GM12878 (cell line): Measurements from ENCODE around the gene TRPM1. TPM values are rescaled to one million over a fixed set of nuclear protein-coding genes. Genes with fewer than 3 reads are reported as not detected.

Experiments used
- ATAC-seq: fragments of 200-7000 bp; cut with Tn5 transposase; 3 replicates; pipeline ENCODE4 v1.9.1; 2020; ENCODE audit warnings: mild to moderate bottlenecking, moderate library complexity
- BruUV-seq: library from RNA; stranded (reverse); fragments of 400-500 nt; replicated peaks from 2 replicates; lab custom pipeline; 2021; lab: Mats Ljungman, UMichigan
- CTCF ChIA-PET: fragments of 300-600 bp; sonication (Branson Sonifier 250); formaldehyde crosslinking; extraction: SDS; loops from one replicate; lab custom pipeline; 2021; ENCODE audit warnings: inconsistent platforms; lab: Yijun Ruan, JAX
- POLR2A ChIA-PET: fragments of 350-600 bp; formaldehyde crosslinking; extraction: SDS; loops from one replicate; lab custom pipeline; 2021; ENCODE audit warnings: inconsistent platforms; lab: Charles Lee
- RAD21 ChIA-PET: fragments of 300-600 bp; sonication (Branson Sonifier 250); formaldehyde crosslinking; loops from one replicate; lab custom pipeline; 2023; ENCODE audit warnings: antibody characterized with exemption; ENCODE audit not compliant: unreplicated experiment; lab: Charles Lee
- SMC1A ChIA-PET: fragments of 300-600 bp; sonication (Branson Sonifier 250); formaldehyde crosslinking; loops from one replicate; lab custom pipeline; 2023; ENCODE audit not compliant: unreplicated experiment, uncharacterized antibody; lab: Charles Lee
- DNase-seq: peaks from one replicate; pipeline ENCODE4 v3.0.0-alpha.2; 2011; ENCODE audit warnings: low read depth, low spot score
- FAIRE-seq: peaks from 3 replicates; lab custom pipeline; 2011; peaks lifted over from hg19 to GRCh38; lab: Jason Lieb, UNC
- H2AFZ ChIP-seq: 2 replicates; pipeline ENCODE4 v1.6.0; 2011; ENCODE audit warnings: low read depth, low read length, control low read depth; ENCODE audit not compliant: control insufficient read depth
- H3K27ac ChIP-seq: 2 replicates; pipeline ENCODE4 v1.5.1; 2011; ENCODE audit warnings: control low read depth; ENCODE audit not compliant: control insufficient read depth, insufficient read depth
- H3K27me3 ChIP-seq, 2 experiments: replicated peaks in 1 of 2; 2 replicates each; pipeline versions ENCODE4 v1.6.0 to v1.6.1; 2011; ENCODE audit warnings: low read length in 1 of 2; ENCODE audit not compliant: control insufficient read depth in 2 of 2, insufficient read depth in 2 of 2
- H3K36me3 ChIP-seq, 2 experiments: 2 replicates each; pipeline ENCODE4 v1.5.1; 2011; ENCODE audit warnings: low read length in 1 of 2; ENCODE audit not compliant: control insufficient read depth in 2 of 2, insufficient read depth in 2 of 2
- H3K4me1 ChIP-seq: 2 replicates; pipeline ENCODE4 v1.6.1; 2011; ENCODE audit warnings: mild to moderate bottlenecking, low read length, moderate library complexity, mixed read lengths; ENCODE audit not compliant: control insufficient read depth, insufficient read depth
- H3K4me2 ChIP-seq: 2 replicates; pipeline ENCODE4 v1.6.0; 2011; ENCODE audit warnings: control low read depth; ENCODE audit not compliant: control insufficient read depth, insufficient read depth
- H3K4me3 ChIP-seq: fragments of 200-600 bp; sonication (generic); 2 replicates; pipeline ENCODE4 v1.5.1; 2016
- H3K79me2 ChIP-seq: 2 replicates; pipeline ENCODE4 v1.6.0; 2011; ENCODE audit warnings: low read length; ENCODE audit not compliant: control insufficient read depth, insufficient read depth
- H3K9ac ChIP-seq: 2 replicates; pipeline ENCODE4 v1.8.0; 2011; ENCODE audit warnings: low read length, control low read depth, mixed read lengths; ENCODE audit not compliant: control insufficient read depth, insufficient read depth
- H3K9me3 ChIP-seq: replicated peaks from 3 replicates; pipeline ENCODE4 v1.5.1; 2011; ENCODE audit warnings: mild to moderate bottlenecking, low read length; ENCODE audit not compliant: control insufficient read depth, insufficient read depth
- H4K20me1 ChIP-seq: 2 replicates; pipeline ENCODE4 v1.6.0; 2011; ENCODE audit not compliant: control insufficient read depth, insufficient read depth
- BMI1 ChIP-seq: fragments of 450-650 bp; IDR thresholded peaks from 2 replicates; pipeline ENCODE4 v1.6.1; 2016; ENCODE audit warnings: mild to moderate bottlenecking, moderate library complexity, borderline replicate concordance
- CEBPB ChIP-seq, 2 experiments: fragments of 150-350 bp in 1 of 2; IDR thresholded peaks; 2 replicates each; pipeline ENCODE4 v1.6.1; 2012 to 2014; ENCODE audit warnings: low read depth in 2 of 2, low read length in 2 of 2, borderline replicate concordance in 1 of 2, inconsistent platforms in 1 of 2
- CEBPZ ChIP-seq: fragments of 150-350 bp; IDR thresholded peaks from 2 replicates; pipeline ENCODE4 v1.6.1; 2016; ENCODE audit warnings: low read depth, low read length
- CHD2 ChIP-seq: IDR thresholded peaks from 2 replicates; pipeline ENCODE4 v1.6.1; 2011; ENCODE audit warnings: low read depth, low read length, improper control_type of control experiment, borderline replicate concordance
- ETV6 ChIP-seq, 2 experiments: fragments of 450-650 bp in 1 of 2; IDR thresholded peaks in 1 of 2; conservative IDR thresholded peaks in 1 of 2; 2 replicates each; pipeline ENCODE4 v1.6.1; 2014; ENCODE audit warnings: antibody characterized with exemption in 1 of 2, borderline replicate concordance in 1 of 2, low read depth in 1 of 2, mild to moderate bottlenecking in 1 of 2, moderate library complexity in 1 of 2
- KLF5 ChIP-seq: fragments of 450-650 bp; IDR thresholded peaks from 2 replicates; pipeline ENCODE4 v1.6.1; 2014; ENCODE audit warnings: mild to moderate bottlenecking; ENCODE audit not compliant: partially characterized antibody
- NFYA ChIP-seq: IDR thresholded peaks from 2 replicates; pipeline ENCODE4 v1.6.1; 2011; ENCODE audit warnings: low read depth, mild to moderate bottlenecking, low read length, improper control_type of control experiment, borderline replicate concordance
- NKRF ChIP-seq: fragments of 450-650 bp; conservative IDR thresholded peaks from 2 replicates; pipeline ENCODE4 v1.6.1; 2017; ENCODE audit warnings: mild to moderate bottlenecking, moderate library complexity
- NR2C1 ChIP-seq: fragments of 450-650 bp; IDR thresholded peaks from 2 replicates; pipeline ENCODE4 v1.6.1; 2017; ENCODE audit warnings: antibody characterized with exemption, mild to moderate bottlenecking, moderate library complexity
- SMC3 ChIP-seq: IDR thresholded peaks from 2 replicates; pipeline ENCODE4 v1.6.1; 2011; ENCODE audit warnings: low read length, improper control_type of control experiment, borderline replicate concordance
- SPI1 ChIP-seq: IDR thresholded peaks from 2 replicates; pipeline ENCODE4 v1.6.1; 2011; ENCODE audit warnings: low read depth, mild to moderate bottlenecking, low read length, moderate library complexity, borderline replicate concordance; ENCODE audit not compliant: insufficient read depth
- USF2 ChIP-seq: IDR thresholded peaks from 2 replicates; pipeline ENCODE4 v1.6.1; 2011; ENCODE audit warnings: low read depth, low read length, improper control_type of control experiment, borderline replicate concordance
- WGBS: methylation state at CpG from one replicate; pipeline ENCODE4 v1.1.6; 2016; ENCODE audit warnings: low lambda C conversion rate; ENCODE audit not compliant: insufficient replicate concordance, insufficient coverage; ENCODE audit errors: missing lambda C conversion rate; 5-methylcytosine and 5-hydroxymethylcytosine counted together
- in situ Hi-C: fragments of 300-500 bp; cut with MboI; formaldehyde crosslinking; loops from 9 replicates; pipeline ENCODE4 v1.14.3; 2018; ENCODE audit warnings: mixed read lengths
- intact Hi-C: fragments of 100-400 bp; cut with micrococcal nuclease; formaldehyde crosslinking; loops from one replicate; pipeline ENCODE4 v1.14.2; 2022; ENCODE audit not compliant: unreplicated experiment
- polyA plus RNA-seq, 11 experiments: library from polyadenylated mRNA; depleted of rRNA in 4 of 11; unstranded in 6 of 11; stranded (reverse) in 5 of 11; fragments of >200 nt; fragmentation: Nextera tagmentation in 4 of 11; fragmentation: Illumina TruSeq in 1 of 11; extraction: Ambion mirVana in 4 of 11; extraction: Trizol in 1 of 11; gene quantifications; 1 replicate in 1 of 11; 2 replicates in 10 of 11; pipeline versions ENCODE4 v1.2.1 to v1.2.3, GENCODE V29; 2011 to 2016; ENCODE audit warnings: inconsistent platforms in 2 of 11, missing spikeins in 2 of 11, low read depth in 1 of 11
- total RNA-seq, 4 experiments: library from RNA; depleted of rRNA in 3 of 4; stranded (reverse); fragments of >200 nt in 3 of 4; fragmentation: Illumina TruSeq in 1 of 4; extraction: Trizol in 1 of 4; gene quantifications; 2 replicates each; pipeline versions ENCODE4 v1.2.1 to v1.2.3, GENCODE V29; 2013 to 2021
- TF ChIP-seq, protein P1 (sequence below): IDR thresholded peaks from 2 replicates; pipeline ENCODE4 v1.6.1; 2012; ENCODE audit warnings: low read depth, low read length, improper control_type of control experiment

Gene TRPM1
- total and polyA plus RNA-seq, 10 of the 15 experiments (the other 5 are each of a cell fraction or from before 2014, with no cell fraction given) = 0.01 to 0.10 (median 0.05) TPM; not detected in 4

- Histone ChIP-seq H3K27me3 (no peaks in the 10 kb centered on the region), H3K27ac (no peak overlapping the region), H3K9ac (no peak overlapping the region), H3K79me2 (no peaks in the 10 kb centered on the region), H3K4me2 (no peak overlapping the region), H2AFZ (no peak overlapping the region), H3K9me3 (no peaks in the 10 kb centered on the region), H3K4me3 (no peak overlapping the region), H3K36me3 (no peaks in the 10 kb centered on the region), H4K20me1 (no peaks in the 10 kb centered on the region), H3K4me1 (peaks cover 5% of the 10 kb centered on the region; the same call in 1 of the 2 replicates)
- BruUV-seq = no TSS peak
- ChIA-PET RAD21 (no interaction called here), SMC1A (no interaction called here), POLR2A (interaction anchor here (0.6 kb wide), 1 partner anchor 483 kb away, joined by 5 read pairs; no protein-coding TSS in a partner anchor), CTCF (no interaction called here)
- TF ChIP-seq BMI1 = no peak
- no peak for TF ChIP-seq USF2
- TF ChIP-seq CHD2 = no peak
- TF ChIP-seq, protein P1, sequence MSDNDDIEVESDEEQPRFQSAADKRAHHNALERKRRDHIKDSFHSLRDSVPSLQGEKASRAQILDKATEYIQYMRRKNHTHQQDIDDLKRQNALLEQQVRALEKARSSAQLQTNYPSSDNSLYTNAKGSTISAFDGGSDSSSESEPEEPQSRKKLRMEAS = no peak
- TF ChIP-seq SPI1 = peak; percentile 75
- no peak for TF ChIP-seq CEBPZ
- no peak for TF ChIP-seq CEBPB (IDR thresholded peaks at IDR 0.05; ENCODE audit: borderline replicate concordance in 1 of 2, low read depth in 2 of 2, low read length in 2 of 2)
- peak in 1 of 2 experiments; percentile 56; a peak in 1 of 4 replicates for TF ChIP-seq ETV6 (conservative IDR thresholded peaks at IDR 0.05 in 1 of 2, IDR thresholded peaks at IDR 0.05 in 1 of 2; ENCODE audit: borderline replicate concordance in 1 of 2, low read depth in 1 of 2)
- no peak for TF ChIP-seq NFYA
- TF ChIP-seq NKRF = no peak
- TF ChIP-seq NR2C1 = no peak
- no peak for TF ChIP-seq KLF5
- no peak; the same call in 1 of the 2 replicates for TF ChIP-seq SMC3
- ATAC-seq (no peak; the same call in 1 of the 3 replicates), FAIRE-seq (no peak), DNase-seq (no peak)
- in situ Hi-C loops (no loop called here), intact Hi-C loops (no loop called here)
- 59% methylated on average over 12 of the region's 12 CpGs for WGBS
Observed at GRCh38 chr15:31049682-31050615, 51.6 kb downstream of the TRPM1 start.
